Right atrium auricular region (tissue), 2 donors: ENCODE measurements around the gene APMAP. TPM values are rescaled to one million over a fixed set of nuclear protein-coding genes. Genes with fewer than 3 reads are reported as not detected.
"Not testable (repeated sequence)": the region's sequence is repeated elsewhere in the genome, so short reads cannot be mapped to it uniquely, and the experiment has no call there.

Source experiments
- DNase-seq: peaks from one replicate; pipeline ENCODE4 v3.0.0-alpha.2; 2019; ENCODE audit warnings: low spot score
- H3K27ac ChIP-seq, 2 donors: fragments of 200-600 bp; sonication (generic); 1 replicate in 1 of 2; 2 replicates in 1 of 2; pipeline ENCODE4 v1.5.1; 2016 to 2019
- H3K27me3 ChIP-seq, 2 donors: fragments of 200-600 bp; sonication (generic); one replicate each; pipeline versions ENCODE4 v1.5.1 to v1.6.0; 2017 to 2019
- H3K36me3 ChIP-seq: fragments of 200-600 bp; sonication (generic); one replicate; pipeline ENCODE4 v1.5.1; 2016
- H3K4me1 ChIP-seq, 2 donors: fragments of 200-600 bp; sonication (generic); one replicate each; pipeline versions ENCODE4 v1.5.1 to v1.6.0; 2017 to 2019
- H3K4me3 ChIP-seq, 2 donors: fragments of 200-600 bp; sonication (generic); 1 replicate in 1 of 2; 2 replicates in 1 of 2; pipeline ENCODE4 v1.5.1; 2017 to 2019; ENCODE audit warnings: mild to moderate bottlenecking in 1 of 2, moderate library complexity in 1 of 2
- H3K9me3 ChIP-seq, 2 donors: fragments of 200-600 bp; sonication (generic); one replicate each; pipeline ENCODE4 v1.5.1; 2019
- CTCF ChIP-seq, 2 donors: fragments of 200-600 bp; sonication (generic); IDR thresholded peaks; one replicate each; pipeline ENCODE4 v1.5.1; 2019; ENCODE audit warnings: antibody characterized with exemption in 2 of 2
- total RNA-seq, 2 donors: library from RNA; depleted of rRNA; stranded (reverse); fragments of >200 nt; gene quantifications; one replicate each; pipeline ENCODE4 v1.1.0, GENCODE V29; 2016

Gene APMAP
- total RNA-seq, 2 donors from 2014 or later: 30.3 to 30.5 TPM

GRCh38 chr20:24935766-24936525 lies 56.6 kb downstream of the APMAP start:
- H3K27ac ChIP-seq: no peak overlapping the region
- no peak for TF ChIP-seq CTCF (IDR thresholded peaks at IDR 0.05)
- H3K9me3 ChIP-seq: no peaks in the 10 kb centered on the region
- DNase-seq: no peak
- no peaks in the 10 kb centered on the region for H3K36me3 ChIP-seq
- no peaks in the 10 kb centered on the region for H3K27me3 ChIP-seq
- H3K4me1 ChIP-seq: no peaks in the 10 kb centered on the region
- no peak overlapping the region for H3K4me3 ChIP-seq

- no peaks in the 10 kb centered on the region for H3K4me1 ChIP-seq
- no peak for TF ChIP-seq CTCF (IDR thresholded peaks at IDR 0.05)
- no peaks in the 10 kb centered on the region for H3K27me3 ChIP-seq
- H3K36me3 ChIP-seq: no peaks in the 10 kb centered on the region
- no peak overlapping the region for H3K4me3 ChIP-seq
- no peak for DNase-seq
- no peaks in the 10 kb centered on the region for H3K9me3 ChIP-seq
- H3K27ac ChIP-seq: no peak overlapping the region
Observed at GRCh38 chr20:24935140-24935539, 57.4 kb downstream of the APMAP start.

DNA sequence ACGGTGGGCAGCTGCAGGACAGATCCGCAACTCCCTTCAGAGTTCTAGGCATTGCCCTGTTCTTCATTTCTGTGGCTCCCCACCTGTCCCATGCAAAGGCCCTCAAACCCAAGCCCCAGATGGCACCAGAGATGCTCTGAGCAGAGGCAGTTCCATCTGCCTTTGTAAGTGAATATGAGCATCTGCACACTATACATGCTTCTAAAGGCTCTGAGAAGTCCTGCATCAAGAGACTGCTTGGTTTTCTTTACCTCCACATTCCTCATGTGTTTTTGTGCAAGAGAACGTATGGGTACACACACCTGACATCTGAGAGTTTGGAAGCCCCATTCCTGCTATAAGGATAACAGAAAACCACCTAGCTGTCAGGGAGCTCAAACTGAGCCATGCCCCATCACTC lies 57.8 kb downstream of the APMAP start:
- Histone ChIP-seq H3K36me3 (no peaks in the 10 kb centered on the region), H3K27ac (no peak overlapping the region), H3K4me3 (no peak overlapping the region), H3K27me3 (no peaks in the 10 kb centered on the region), H3K4me1 (no peaks in the 10 kb centered on the region), H3K9me3 (no peaks in the 10 kb centered on the region)
- no peak for TF ChIP-seq CTCF (IDR thresholded peaks at IDR 0.05)
- DNase-seq: no peak

DNA sequence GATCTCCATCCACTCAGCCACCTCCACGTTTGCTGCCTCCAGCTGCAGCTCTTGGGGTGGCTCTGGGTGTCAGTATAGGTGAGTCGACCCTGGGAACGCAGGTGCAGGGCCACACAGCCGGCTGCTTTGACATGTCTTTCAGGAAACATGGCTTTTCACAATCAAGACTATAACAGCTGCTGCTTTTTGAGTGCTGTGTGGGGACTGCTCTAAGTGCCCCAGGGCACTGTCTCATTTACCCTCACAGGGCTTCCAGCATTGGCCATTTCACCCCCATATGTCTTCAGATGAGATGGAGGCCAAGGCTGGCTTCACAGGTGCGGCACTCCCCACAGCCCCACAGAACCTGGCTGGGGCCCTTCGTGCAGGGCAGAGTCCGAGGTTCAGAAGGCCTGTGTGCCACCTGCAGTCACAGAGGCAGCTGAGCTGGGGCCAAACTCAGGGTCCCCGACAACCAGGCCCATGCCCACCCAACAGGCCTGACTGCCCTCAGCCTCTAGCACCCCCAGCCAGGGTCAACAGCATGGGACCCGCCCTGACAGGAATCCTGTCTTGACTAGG lies 58.4 kb downstream of the APMAP start:
- H3K27ac ChIP-seq: no peak overlapping the region
- no peaks in the 10 kb centered on the region for H3K4me1 ChIP-seq
- H3K4me3 ChIP-seq: no peak overlapping the region
- H3K36me3 ChIP-seq: no peaks in the 10 kb centered on the region
- H3K27me3 ChIP-seq: no peaks in the 10 kb centered on the region
- no peaks in the 10 kb centered on the region for H3K9me3 ChIP-seq
- TF ChIP-seq CTCF (IDR thresholded peaks at IDR 0.05): no peak
- DNase-seq: no peak

DNA sequence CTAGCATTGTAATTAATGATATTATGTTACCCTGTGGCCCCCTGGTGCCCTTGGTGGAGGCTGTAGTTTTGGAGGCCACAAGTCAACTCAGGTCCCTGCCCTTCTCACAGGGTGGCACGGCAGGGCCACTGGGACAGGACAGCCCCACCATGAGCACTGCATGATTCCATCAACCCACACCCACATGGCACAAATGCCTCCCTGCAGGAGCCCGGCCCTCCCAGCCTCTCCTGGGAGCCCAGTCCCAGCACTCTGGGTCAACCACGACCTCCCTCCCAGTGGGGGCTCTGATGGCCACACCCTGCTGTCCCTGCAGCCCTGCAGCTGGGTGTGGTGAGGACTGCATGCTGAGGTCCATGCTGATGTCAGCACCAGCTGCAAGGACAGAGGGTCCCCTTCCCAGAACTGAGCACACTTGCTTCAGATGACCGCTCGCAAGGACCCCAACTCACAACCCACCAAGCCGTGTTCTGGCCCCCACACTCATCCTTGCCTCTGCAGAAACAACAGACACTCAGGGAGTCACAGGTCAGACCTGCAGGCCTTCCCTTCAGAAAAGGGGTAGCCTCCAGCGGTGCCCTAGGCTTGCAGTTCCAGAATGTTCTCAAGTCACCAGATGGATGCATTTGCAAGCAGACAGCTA lies 59.2 kb downstream of the APMAP start:
- no peak overlapping the region for H3K4me3 ChIP-seq
- H3K9me3 ChIP-seq: no peaks in the 10 kb centered on the region
- no peak overlapping the region for H3K27ac ChIP-seq
- no peaks in the 10 kb centered on the region for H3K27me3 ChIP-seq
- H3K4me1 ChIP-seq: no peaks in the 10 kb centered on the region
- no peaks in the 10 kb centered on the region for H3K36me3 ChIP-seq
- DNase-seq: no peak
- no peak for TF ChIP-seq CTCF (IDR thresholded peaks at IDR 0.05)

DNA sequence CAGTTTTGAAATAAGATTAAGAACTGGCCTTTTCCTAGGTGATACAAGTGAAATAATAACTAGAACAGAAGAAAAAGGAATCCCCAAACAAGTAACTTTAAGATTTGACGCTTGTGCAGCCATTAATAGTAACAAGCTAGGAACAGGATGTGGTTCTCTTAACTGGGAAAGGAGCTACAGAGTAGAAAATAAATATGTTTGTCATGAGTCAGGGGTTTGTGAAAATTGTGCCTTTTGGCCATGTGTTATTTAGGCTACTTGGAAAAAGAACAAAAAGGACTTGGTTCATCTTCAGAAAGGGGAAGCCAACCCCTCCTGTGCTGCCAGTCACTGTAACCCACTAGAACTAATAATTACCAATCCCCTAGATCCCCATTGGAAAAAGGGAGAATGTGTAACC lies 60.7 kb downstream of the APMAP start:
- H3K36me3 ChIP-seq, H3K4me1 ChIP-seq, H3K4me3 ChIP-seq, DNase-seq, H3K9me3 ChIP-seq, H3K27me3 ChIP-seq, H3K27ac ChIP-seq: not testable (repeated sequence)
